B cell (primary cell): ENCODE measurements around the gene CHAF1A. TPM values are rescaled to one million over a fixed set of nuclear protein-coding genes. Genes with fewer than 3 reads are reported as not detected.

Experiments
- ATAC-seq: fragments of 200-7000 bp; cut with Tn5 transposase; one replicate; pipeline ENCODE4 v1.10.0; 2021; ENCODE audit warnings: low read depth, mild to moderate bottlenecking, moderate number of reproducible peaks, moderate library complexity
- CTCF ChIA-PET: fragments of 350-600 bp; sonication (Branson Sonifier 250); formaldehyde crosslinking; loops from one replicate; lab custom pipeline; 2021; ENCODE audit warnings: antibody characterized with exemption, inconsistent platforms; lab: Charles Lee
- POLR2A ChIA-PET: fragments of 350-600 bp; sonication (Branson Sonifier 250); formaldehyde crosslinking; loops from one replicate; lab custom pipeline; 2021; ENCODE audit warnings: antibody characterized with exemption; lab: Charles Lee
- DNase-seq: peaks from one replicate; pipeline ENCODE4 v3.0.0; 2013
- H2AFZ ChIP-seq: 2 replicates; pipeline ENCODE4 v1.6.1; 2012; ENCODE audit warnings: mild to moderate bottlenecking, low read depth, low read length; ENCODE audit not compliant: insufficient read depth, poor library complexity, severe bottlenecking
- H3K27ac ChIP-seq, 2 donors: 1 replicate in 1 of 2; 2 replicates in 1 of 2; pipeline ENCODE4 v1.5.1; 2012 to 2013; ENCODE audit warnings: low read length in 2 of 2, mild to moderate bottlenecking in 2 of 2, moderate library complexity in 1 of 2
- H3K27me3 ChIP-seq, 4 experiments: fragments of 200-600 bp in 1 of 4; sonication (generic) in 1 of 4; replicated peaks in 1 of 4; 1 replicate in 2 of 4; 2 replicates in 2 of 4; pipeline versions ENCODE4 v1.6.1 to v1.7.0; 2013 to 2016; ENCODE audit warnings: low read length in 3 of 4, mild to moderate bottlenecking in 2 of 4, mixed read lengths in 1 of 4, moderate library complexity in 1 of 4; ENCODE audit not compliant: insufficient read depth in 4 of 4, control insufficient read depth in 3 of 4; ENCODE audit errors: control extremely low read depth in 1 of 4
- H3K36me3 ChIP-seq, 2 experiments: replicated peaks in 1 of 2; 1 replicate in 1 of 2; 2 replicates in 1 of 2; pipeline versions ENCODE4 v1.6.1 to v1.7.1; 2013; ENCODE audit warnings: low read length in 1 of 2; ENCODE audit not compliant: insufficient read depth in 2 of 2, control insufficient read depth in 1 of 2; ENCODE audit errors: control extremely low read depth in 1 of 2, extremely low read depth in 1 of 2
- H3K4me1 ChIP-seq, 2 donors: fragments of 200-600 bp in 1 of 2; sonication (generic) in 1 of 2; 1 replicate in 1 of 2; 2 replicates in 1 of 2; pipeline versions ENCODE4 v1.5.1 to v1.6.1; 2013 to 2017; ENCODE audit warnings: low read length in 2 of 2; ENCODE audit not compliant: control insufficient read depth in 2 of 2, insufficient read depth in 2 of 2
- H3K4me2 ChIP-seq: replicated peaks from 2 replicates; pipeline ENCODE3; 2012; ENCODE audit warnings: mild to moderate bottlenecking, low read depth, low read length; ENCODE audit not compliant: poor library complexity, severe bottlenecking
- H3K4me3 ChIP-seq, 5 experiments: fragments of 200-600 bp in 1 of 5; sonication (generic) in 1 of 5; 1 replicate in 3 of 5; 2 replicates in 2 of 5; pipeline versions ENCODE4 v1.5.1 to v1.7.0; 2011 to 2016; ENCODE audit warnings: low read length in 4 of 5, mild to moderate bottlenecking in 4 of 5, low read depth in 2 of 5, control low read depth in 1 of 5, moderate library complexity in 1 of 5; ENCODE audit not compliant: insufficient read depth in 1 of 5; ENCODE audit errors: control extremely low read depth in 1 of 5, extremely low read depth in 1 of 5
- H3K79me2 ChIP-seq: fragments of 200-600 bp; sonication (generic); one replicate; pipeline ENCODE4 v1.6.0; 2016; ENCODE audit warnings: low read length; ENCODE audit not compliant: control insufficient read depth, insufficient read depth
- H3K9ac ChIP-seq: fragments of 200-600 bp; sonication (generic); 2 replicates; pipeline ENCODE4 v1.6.1; 2017; ENCODE audit warnings: mild to moderate bottlenecking, low read length, moderate library complexity
- H3K9me3 ChIP-seq, 3 donors: one replicate each; pipeline versions ENCODE4 v1.6.1 to v1.7.1; 2013; ENCODE audit warnings: low read length in 2 of 3; ENCODE audit not compliant: control insufficient read depth in 2 of 3, insufficient read depth in 1 of 3; ENCODE audit errors: control extremely low read depth in 1 of 3
- H4K20me1 ChIP-seq: 2 replicates; pipeline ENCODE4 v1.6.0; 2012; ENCODE audit warnings: mild to moderate bottlenecking, low read length; ENCODE audit not compliant: insufficient read depth, control insufficient read depth, poor library complexity, severe bottlenecking
- H3K27ac Mint-ChIP-seq: one replicate; pipeline ENCODE4 v1.8.0; 2021; ENCODE audit warnings: mixed read lengths
- H3K27me3 Mint-ChIP-seq: one replicate; pipeline ENCODE4 v1.8.0; 2021; ENCODE audit warnings: mixed read lengths
- H3K4me1 Mint-ChIP-seq: one replicate; pipeline ENCODE4 v1.8.0; 2021; ENCODE audit warnings: mixed read lengths
- H3K4me3 Mint-ChIP-seq: one replicate; pipeline ENCODE4 v1.8.0; 2021; ENCODE audit warnings: mixed read lengths
- H3K9me3 Mint-ChIP-seq: one replicate; pipeline ENCODE4 v1.8.0; 2022; ENCODE audit warnings: mixed read lengths; ENCODE audit not compliant: insufficient read depth
- EZH2 ChIP-seq: IDR thresholded peaks from 2 replicates; pipeline ENCODE4 v1.6.1; 2012; ENCODE audit warnings: borderline replicate concordance, low read depth, mild to moderate bottlenecking, moderate library complexity, low read length; ENCODE audit not compliant: insufficient read depth, poor library complexity, severe bottlenecking
- whole genome bisulfite sequencing: methylation state at CpG from one replicate; pipeline ENCODE4 v1.1.5; 2013; ENCODE audit warnings: missing lambda C conversion rate; ENCODE audit not compliant: insufficient coverage; 5-methylcytosine and 5-hydroxymethylcytosine counted together
- intact Hi-C: fragments of 100-400 bp; cut with micrococcal nuclease; formaldehyde crosslinking; loops from one replicate; pipeline ENCODE4 v1.10.0; 2022
- polyA plus RNA-seq: library from polyadenylated mRNA; depleted of rRNA; stranded (reverse); fragments of >200 nt; gene quantifications from 2 replicates; pipeline ENCODE4 v1.2.3, GENCODE V29; 2012
- total RNA-seq, 2 donors: library from RNA; stranded (reverse); fragments of 120-200 nt in 1 of 2; gene quantifications; 1 replicate in 1 of 2; 2 replicates in 1 of 2; pipeline versions ENCODE4 v1.2.3 to v1.2.4, GENCODE V29; 2013 to 2022
- TF ChIP-seq, protein P1 (sequence below): fragments of 200-600 bp; IDR thresholded peaks from one replicate; pipeline ENCODE4 v1.8.0; 2022; ENCODE audit warnings: antibody characterized with exemption, mild to moderate bottlenecking

CHAF1A gene
- total and polyA plus RNA-seq, 2 donors (not counting 1 experiment from before 2014, with no cell fraction given) = 15.1 to 19.7 TPM

DNA sequence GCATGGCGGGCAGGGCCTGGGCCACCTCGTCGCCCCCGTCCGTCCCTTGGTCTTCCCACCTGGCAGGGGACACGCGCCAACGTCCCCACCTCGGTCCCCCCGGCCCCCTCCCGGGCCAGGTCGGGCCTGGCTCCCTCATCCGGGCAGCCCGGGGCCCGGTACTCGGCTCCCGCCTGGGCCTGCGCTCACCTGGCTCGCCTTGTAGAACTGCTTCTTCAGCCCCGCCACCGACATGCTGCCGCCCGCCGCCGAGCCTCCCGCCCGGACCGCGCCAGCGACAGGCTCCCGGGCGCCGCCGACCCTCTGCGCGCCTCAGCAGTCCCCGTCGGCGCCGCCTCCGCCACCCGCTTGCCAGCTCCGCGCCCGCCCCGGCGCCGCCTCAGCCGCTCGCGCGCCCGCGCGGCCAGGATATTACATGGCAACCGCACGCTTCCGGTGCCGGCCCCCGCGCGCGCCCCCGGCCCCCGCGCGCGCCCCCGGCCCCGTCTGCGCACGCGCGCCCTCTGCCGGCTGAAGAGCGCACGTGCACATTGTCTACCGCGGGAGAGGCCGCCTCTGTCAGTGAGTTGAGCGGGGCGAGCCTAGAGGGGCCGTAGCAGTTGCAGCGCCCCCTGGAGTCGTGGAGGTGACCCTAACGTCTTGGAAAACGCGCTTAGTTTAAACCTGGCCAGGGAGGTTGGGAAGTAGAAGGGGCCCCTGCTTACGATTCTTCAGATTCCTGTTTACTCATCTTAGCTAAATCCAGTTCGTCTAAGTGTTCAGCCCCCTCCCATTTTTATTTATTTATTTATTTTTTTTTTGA, 2.1 kb upstream of the CHAF1A start, which contains the start of gene SH3GL1:
Gene SH3GL1, minus strand, starts transcription at position 413 of the 802 bp plus-strand sequence. Its CDS starts 179 bp downstream, at position 234.
- Mint-ChIP-seq H3K27ac (peak within 1 kb of the TSS; percentile 88), H3K4me3 (peak within 1 kb of the TSS; percentile 85), H3K27me3 (no peaks in the 10 kb centered on the region), H3K9me3 (no peaks in the 10 kb centered on the region), H3K4me1 (peaks cover 53% of the 10 kb centered on the region)
- intact Hi-C loops = loop anchor here (1.0 to 5.0 kb wide), 7 partner anchors 20 to 638 kb away; partner anchors contain the start of genes APBA3, MPND, MRPL54 and UBXN6
- TF ChIP-seq, protein P1, sequence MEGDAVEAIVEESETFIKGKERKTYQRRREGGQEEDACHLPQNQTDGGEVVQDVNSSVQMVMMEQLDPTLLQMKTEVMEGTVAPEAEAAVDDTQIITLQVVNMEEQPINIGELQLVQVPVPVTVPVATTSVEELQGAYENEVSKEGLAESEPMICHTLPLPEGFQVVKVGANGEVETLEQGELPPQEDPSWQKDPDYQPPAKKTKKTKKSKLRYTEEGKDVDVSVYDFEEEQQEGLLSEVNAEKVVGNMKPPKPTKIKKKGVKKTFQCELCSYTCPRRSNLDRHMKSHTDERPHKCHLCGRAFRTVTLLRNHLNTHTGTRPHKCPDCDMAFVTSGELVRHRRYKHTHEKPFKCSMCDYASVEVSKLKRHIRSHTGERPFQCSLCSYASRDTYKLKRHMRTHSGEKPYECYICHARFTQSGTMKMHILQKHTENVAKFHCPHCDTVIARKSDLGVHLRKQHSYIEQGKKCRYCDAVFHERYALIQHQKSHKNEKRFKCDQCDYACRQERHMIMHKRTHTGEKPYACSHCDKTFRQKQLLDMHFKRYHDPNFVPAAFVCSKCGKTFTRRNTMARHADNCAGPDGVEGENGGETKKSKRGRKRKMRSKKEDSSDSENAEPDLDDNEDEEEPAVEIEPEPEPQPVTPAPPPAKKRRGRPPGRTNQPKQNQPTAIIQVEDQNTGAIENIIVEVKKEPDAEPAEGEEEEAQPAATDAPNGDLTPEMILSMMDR = peak; percentile 77
- TF ChIP-seq EZH2 = no peak
- ChIA-PET CTCF (interaction anchor here (0.6 to 2.9 kb wide), 15 partner anchors 9 to 413 kb away, joined by 3 to 29 read pairs (median 4); partner anchors contain the start of gene MPND), POLR2A (interaction anchor here (0.7 to 1.1 kb wide), 6 partner anchors 18 to 134 kb away, joined by 3 to 6 read pairs (median 3); partner anchors contain the start of gene MPND)
- Histone ChIP-seq H2AFZ (peak within 1 kb of the TSS; percentile 83), H3K27ac (peak within 1 kb of the TSS; percentile 49 to 97), H3K4me2 (peak within 1 kb of the TSS; percentile 99), H3K9ac (peak within 1 kb of the TSS; percentile 98), H4K20me1 (peaks cover 41% of the 10 kb centered on the region), H3K4me1 (peaks cover 29 to 44% of the 10 kb centered on the region in 2 donors), H3K36me3 (no peaks in the 10 kb centered on the region), H3K9me3 (no peaks in the 10 kb centered on the region), H3K79me2 (peaks cover 75% of the 10 kb centered on the region), H3K4me3 (peak within 1 kb of the TSS; percentile 85 to 99 (median 88)), H3K27me3 (no peaks in the 10 kb centered on the region)
- WGBS = under 1% methylated on average over 86 of the region's 90 CpGs
- peak; percentile 68 for ATAC-seq
- peak; percentile 96 for DNase-seq
